Left renal pelvis (tissue), 4 donors: ENCODE results near the gene CACNA1G. TPM values are rescaled to one million over a fixed set of nuclear protein-coding genes. Genes with fewer than 3 reads are reported as not detected.

ENCODE experiments used
- DNase-seq, 4 donors: peaks; one replicate each; pipeline ENCODE4 v3.0.0-alpha.2; 2013; ENCODE audit warnings: low read depth in 4 of 4, low spot score in 3 of 4
- polyA plus RNA-seq, 4 donors: library from polyadenylated mRNA; unstranded; fragments of 120-200 nt; gene quantifications; one replicate each; pipeline ENCODE4 v1.2.1, GENCODE V29; 2013; ENCODE audit not compliant: insufficient read length in 4 of 4

CACNA1G gene
- polyA plus RNA-seq, 4 donors: 6.3 to 13.8 (median 7.4) TPM

- DNase-seq: no peak
These were observed 82.5 kb downstream of the CACNA1G start for GRCh38 chr17:50642722-50643656.

- no peak for DNase-seq
These were observed 85.5 kb downstream of the CACNA1G start for GRCh38 chr17:50645748-50646682.

- no peak for DNase-seq
These were observed 86.7 kb downstream of the CACNA1G start for GRCh38 chr17:50647187-50647586.

- DNase-seq: no peak
These were observed 88.8 kb downstream of the CACNA1G start for GRCh38 chr17:50649042-50649908.

- no peak for DNase-seq
These were observed 91.1 kb downstream of the CACNA1G start for GRCh38 chr17:50651661-50652060.

- no peak for DNase-seq
These were observed 93.2 kb downstream of the CACNA1G start for GRCh38 chr17:50653738-50654137.

GRCh38 chr17:50656509-50656908 lies 96.0 kb downstream of the CACNA1G start:
- no peak for DNase-seq

- DNase-seq: no peak
These were observed 96.5 kb downstream of the CACNA1G start for GRCh38 chr17:50657054-50657453.

GRCh38 chr17:50657627-50658026 lies 97.1 kb downstream of the CACNA1G start:
- DNase-seq: no peak

- no peak for DNase-seq
These were observed 98.1 kb downstream of the CACNA1G start for GRCh38 chr17:50658616-50659015.

GRCh38 chr17:50659179-50659578 lies 98.7 kb downstream of the CACNA1G start:
- DNase-seq: no peak

- no peak for DNase-seq
These were observed 99.7 kb downstream of the CACNA1G start for GRCh38 chr17:50660042-50660886.

- DNase-seq: no peak
These were observed 100.4 kb downstream of the CACNA1G start for GRCh38 chr17:50660887-50661345.

- no peak for DNase-seq
These were observed 100.8 kb downstream of the CACNA1G start for GRCh38 chr17:50661348-50661747.

- DNase-seq: no peak
These were observed 101.4 kb downstream of the CACNA1G start for GRCh38 chr17:50661795-50662391.

GRCh38 chr17:50662632-50663225 lies 102.2 kb downstream of the CACNA1G start:
- DNase-seq: no peak

- DNase-seq: no peak
These were observed 103.4 kb downstream of the CACNA1G start for GRCh38 chr17:50663812-50664374.

GRCh38 chr17:50664788-50665458 lies 104.4 kb downstream of the CACNA1G start:
- no peak for DNase-seq
